Gastroesophageal sphincter (tissue), 4 donors: ENCODE data around the gene PTPRG. TPM values are rescaled to one million over a fixed set of nuclear protein-coding genes. Genes with fewer than 3 reads are reported as not detected.

Experiments
- ATAC-seq: fragments of 150-250 bp; one replicate; pipeline ENCODE4 v1.9.1; 2016; ENCODE audit warnings: mild to moderate bottlenecking, moderate library complexity
- H3K27ac ChIP-seq, 4 donors: fragments of 200-600 bp; sonication (generic) in 3 of 4; 1 replicate in 3 of 4; 2 replicates in 1 of 4; pipeline ENCODE4 v1.5.1; 2016 to 2019
- H3K27me3 ChIP-seq: fragments of 200-600 bp; sonication (generic); one replicate; pipeline ENCODE4 v1.5.1; 2019
- H3K36me3 ChIP-seq, 2 donors: fragments of 200-600 bp; sonication (generic); one replicate each; pipeline ENCODE4 v1.5.1; 2019; ENCODE audit warnings: control low read depth in 1 of 2
- H3K4me1 ChIP-seq, 3 donors: fragments of 200-600 bp; sonication (generic); 1 replicate in 2 of 3; 2 replicates in 1 of 3; pipeline ENCODE4 v1.5.1; 2016 to 2019; ENCODE audit warnings: control low read depth in 2 of 3
- H3K4me3 ChIP-seq, 2 donors: fragments of 200-600 bp; sonication (generic); one replicate each; pipeline ENCODE4 v1.5.1; 2019; ENCODE audit warnings: mild to moderate bottlenecking in 1 of 2, moderate library complexity in 1 of 2
- H3K9me3 ChIP-seq, 3 donors: fragments of 200-600 bp; sonication (generic); one replicate each; pipeline ENCODE4 v1.5.1; 2017 to 2019; ENCODE audit warnings: control low read depth in 2 of 3
- CTCF ChIP-seq, 4 experiments: fragments of 200-600 bp in 2 of 4; fragments of 450-650 bp in 2 of 4; sonication (generic) in 1 of 4; IDR thresholded peaks; one replicate each; pipeline ENCODE4 v1.5.1; 2017 to 2019; ENCODE audit warnings: antibody characterized with exemption in 4 of 4, mild to moderate bottlenecking in 2 of 4, moderate library complexity in 2 of 4
- EP300 ChIP-seq: sonication (generic); formaldehyde crosslinking; IDR thresholded peaks from one replicate; pipeline ENCODE4 v1.6.1; 2017; ENCODE audit warnings: antibody characterized with exemption, mild to moderate bottlenecking
- POLR2A ChIP-seq, 2 donors: fragments of 450-650 bp; IDR thresholded peaks; one replicate each; pipeline ENCODE4 v1.6.1; 2017; ENCODE audit warnings: antibody characterized with exemption in 2 of 2, mild to moderate bottlenecking in 2 of 2, moderate library complexity in 1 of 2
- POLR2AphosphoS5 ChIP-seq: sonication (generic); formaldehyde crosslinking; IDR thresholded peaks from one replicate; pipeline ENCODE4 v1.6.1; 2017; ENCODE audit warnings: antibody characterized with exemption
- WGBS, 2 donors: methylation state at CpG; one replicate each; pipeline ENCODE4 v1.1.5; 2018; ENCODE audit warnings: low coverage in 1 of 2; 5-methylcytosine and 5-hydroxymethylcytosine counted together
- total RNA-seq, 4 donors: library from RNA; depleted of rRNA; stranded (reverse); fragments of >200 nt; gene quantifications; one replicate each; pipeline ENCODE4 v1.1.0, GENCODE V29; 2016

Gene PTPRG
- total RNA-seq, 4 donors from 2014 or later, result 48.7 to 81.9 (median 52.8) TPM

- peaks cover 0 to 42% of the 10 kb centered on the region in 2 donors for H3K36me3 ChIP-seq
- H3K9me3 ChIP-seq, result no peaks in the 10 kb centered on the region
- no peak overlapping the region for H3K4me3 ChIP-seq
- WGBS, 2 donors, result 88 to 94% methylated on average over 6 of the region's 8 CpGs
- H3K4me1 ChIP-seq, result no peaks in the 10 kb centered on the region
- no peak overlapping the region for H3K27ac ChIP-seq
- no peak for ATAC-seq
- no peak for TF ChIP-seq POLR2A (IDR thresholded peaks at IDR 0.05)
- TF ChIP-seq POLR2AphosphoS5, result no peak
- no peak for TF ChIP-seq EP300
- no peak for TF ChIP-seq CTCF (IDR thresholded peaks at IDR 0.05)
- H3K27me3 ChIP-seq, result no peaks in the 10 kb centered on the region
These were observed 764.5 kb downstream of the PTPRG start for GRCh38 chr3:62325896-62326295.

GRCh38 chr3:62329971-62330370 is 768.6 kb downstream of the PTPRG start:
- no peak overlapping the region for H3K4me3 ChIP-seq
- no peak overlapping the region for H3K27ac ChIP-seq
- H3K27me3 ChIP-seq, result no peaks in the 10 kb centered on the region
- 84 to 85% methylated on average over 5 of the region's 5 CpGs for WGBS, 2 donors
- no peak for TF ChIP-seq POLR2AphosphoS5
- TF ChIP-seq CTCF (IDR thresholded peaks at IDR 0.05), result no peak
- no peak for TF ChIP-seq EP300
- no peak for TF ChIP-seq POLR2A (IDR thresholded peaks at IDR 0.05)
- H3K9me3 ChIP-seq, result no peaks in the 10 kb centered on the region
- no peaks in the 10 kb centered on the region for H3K4me1 ChIP-seq
- no peak for ATAC-seq
- peaks cover 0 to 16% of the 10 kb centered on the region in 2 donors for H3K36me3 ChIP-seq

GRCh38 chr3:62332017-62332416 is 770.6 kb downstream of the PTPRG start:
- ATAC-seq, result no peak
- H3K27ac ChIP-seq, result no peak overlapping the region
- no peaks in the 10 kb centered on the region for H3K9me3 ChIP-seq
- TF ChIP-seq CTCF (IDR thresholded peaks at IDR 0.05) (no peak), EP300 (no peak), POLR2AphosphoS5 (no peak), POLR2A (IDR thresholded peaks at IDR 0.05) (no peak)
- no peak overlapping the region for H3K4me3 ChIP-seq
- 75% methylated on average over 1 of the region's 1 CpG; no CpG with 5 or more reads in 1 of the 2 donors for WGBS, 2 donors
- no peaks in the 10 kb centered on the region for H3K27me3 ChIP-seq
- H3K4me1 ChIP-seq, result no peaks in the 10 kb centered on the region
- H3K36me3 ChIP-seq, result peaks cover 0 to 9% of the 10 kb centered on the region in 2 donors

GRCh38 chr3:62332835-62333244 is 771.5 kb downstream of the PTPRG start:
- WGBS, 2 donors, result 53 to 60% methylated on average over 2 of the region's 2 CpGs
- no peak overlapping the region for H3K4me3 ChIP-seq
- H3K27me3 ChIP-seq, result no peaks in the 10 kb centered on the region
- no peaks in the 10 kb centered on the region for H3K9me3 ChIP-seq
- H3K27ac ChIP-seq, result no peak overlapping the region
- H3K36me3 ChIP-seq, result peaks cover 0 to 5% of the 10 kb centered on the region in 2 donors
- H3K4me1 ChIP-seq, result no peaks in the 10 kb centered on the region
- no peak for ATAC-seq
- TF ChIP-seq EP300, result no peak
- TF ChIP-seq POLR2A (IDR thresholded peaks at IDR 0.05), result no peak
- TF ChIP-seq POLR2AphosphoS5, result no peak
- TF ChIP-seq CTCF (IDR thresholded peaks at IDR 0.05), result peak; percentile 26 to 47 (median 33)

GRCh38 chr3:62335196-62335595 is 773.8 kb downstream of the PTPRG start:
- Histone ChIP-seq H3K9me3 (no peaks in the 10 kb centered on the region), H3K27me3 (no peaks in the 10 kb centered on the region), H3K4me3 (no peak overlapping the region), H3K4me1 (no peaks in the 10 kb centered on the region), H3K27ac (no peak overlapping the region), H3K36me3 (peaks cover 0 to 2% of the 10 kb centered on the region in 2 donors)
- TF ChIP-seq CTCF (IDR thresholded peaks at IDR 0.05) (no peak), POLR2A (IDR thresholded peaks at IDR 0.05) (no peak), POLR2AphosphoS5 (no peak), EP300 (no peak)
- WGBS, 2 donors, result 88 to 100% methylated on average over 3 of the region's 3 CpGs
- ATAC-seq, result no peak
